Measurements from ENCODE around the gene DCHS1.

- TF ChIP-seq, protein P1, sequence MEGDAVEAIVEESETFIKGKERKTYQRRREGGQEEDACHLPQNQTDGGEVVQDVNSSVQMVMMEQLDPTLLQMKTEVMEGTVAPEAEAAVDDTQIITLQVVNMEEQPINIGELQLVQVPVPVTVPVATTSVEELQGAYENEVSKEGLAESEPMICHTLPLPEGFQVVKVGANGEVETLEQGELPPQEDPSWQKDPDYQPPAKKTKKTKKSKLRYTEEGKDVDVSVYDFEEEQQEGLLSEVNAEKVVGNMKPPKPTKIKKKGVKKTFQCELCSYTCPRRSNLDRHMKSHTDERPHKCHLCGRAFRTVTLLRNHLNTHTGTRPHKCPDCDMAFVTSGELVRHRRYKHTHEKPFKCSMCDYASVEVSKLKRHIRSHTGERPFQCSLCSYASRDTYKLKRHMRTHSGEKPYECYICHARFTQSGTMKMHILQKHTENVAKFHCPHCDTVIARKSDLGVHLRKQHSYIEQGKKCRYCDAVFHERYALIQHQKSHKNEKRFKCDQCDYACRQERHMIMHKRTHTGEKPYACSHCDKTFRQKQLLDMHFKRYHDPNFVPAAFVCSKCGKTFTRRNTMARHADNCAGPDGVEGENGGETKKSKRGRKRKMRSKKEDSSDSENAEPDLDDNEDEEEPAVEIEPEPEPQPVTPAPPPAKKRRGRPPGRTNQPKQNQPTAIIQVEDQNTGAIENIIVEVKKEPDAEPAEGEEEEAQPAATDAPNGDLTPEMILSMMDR (IDR thresholded peaks at IDR 0.05) = no peak
- TF ChIP-seq POLR2AphosphoS5 (IDR thresholded peaks at IDR 0.05) = no peak
Observed at GRCh38 chr11:6579681-6580080, 75.9 kb downstream of the DCHS1 start.

Data from upper lobe of left lung (tissue), 4 donors.